ENCODE data around the gene BEX4.

- no peak for TF ChIP-seq EZH2phosphoT487 (IDR thresholded peaks at IDR 0.05)
- no peak for TF ChIP-seq EZH2 (IDR thresholded peaks at IDR 0.05)
These were observed 17.1 kb upstream of the BEX4 start for GRCh38 chrX:103197721-103198306.

All from neural progenitor cell (in vitro differentiated cells).